CD4-positive, alpha-beta T cell treated with Interleukin-12 subunit alpha and Interleukin-12 subunit beta, for 1 hour (primary cell): ENCODE results near the gene MRPL16.
"Not testable (repeated sequence)": the region's sequence is repeated elsewhere in the genome, so short reads cannot be mapped to it uniquely, and the experiment has no call there.

ENCODE experiments used
- DNase-seq: peaks from one replicate; pipeline ENCODE4 v3.0.0-alpha.2; 2020

Gene MRPL16

DNA sequence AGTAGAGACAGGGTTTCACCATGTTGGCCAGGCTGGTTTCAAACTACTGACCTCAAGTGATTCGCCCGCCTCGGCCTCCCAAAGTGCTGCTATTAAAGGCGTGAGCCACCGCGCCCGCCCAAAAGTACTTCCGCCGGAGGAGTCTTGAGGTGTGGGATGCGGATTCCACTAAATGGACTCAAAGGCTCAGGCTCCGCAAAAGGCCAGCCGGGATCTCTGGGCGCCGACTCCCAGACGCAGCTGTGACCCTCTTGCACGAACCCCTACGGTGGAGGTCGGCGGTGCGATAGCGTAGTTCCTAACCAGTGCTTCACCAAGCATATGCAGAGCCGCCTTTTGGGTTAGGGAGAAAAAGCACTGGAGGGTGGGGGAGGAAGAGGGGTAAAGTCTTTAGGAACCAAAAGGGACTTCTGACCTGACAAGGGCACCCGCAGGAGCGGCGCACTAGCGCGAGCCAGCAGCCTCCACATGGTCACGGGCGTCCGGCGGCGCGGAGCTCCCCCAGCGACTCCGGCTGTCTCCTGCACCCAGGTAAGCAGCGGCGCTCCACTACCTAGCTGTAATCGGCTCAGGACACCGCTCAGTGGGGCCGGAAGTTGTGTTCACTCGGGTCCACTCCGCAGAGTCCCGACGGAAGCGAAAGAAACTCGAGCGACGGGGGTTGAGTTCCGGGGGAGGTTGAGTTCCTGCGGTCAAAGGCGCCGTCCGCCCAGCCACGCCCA is at the start of gene MRPL16:
MRPL16 (minus strand) TSS at position 590 of the 722 bp plus-strand sequence; CDS start at position 470, 120 bp downstream.
- peak; percentile 93 for DNase-seq

- DNase-seq = no peak
These were observed 49.1 kb upstream of the MRPL16 start for GRCh38 chr11:59859673-59860072.

GRCh38 chr11:59857439-59858434 is 47.2 kb upstream of the MRPL16 start:
- peak; percentile 42 for DNase-seq

DNA sequence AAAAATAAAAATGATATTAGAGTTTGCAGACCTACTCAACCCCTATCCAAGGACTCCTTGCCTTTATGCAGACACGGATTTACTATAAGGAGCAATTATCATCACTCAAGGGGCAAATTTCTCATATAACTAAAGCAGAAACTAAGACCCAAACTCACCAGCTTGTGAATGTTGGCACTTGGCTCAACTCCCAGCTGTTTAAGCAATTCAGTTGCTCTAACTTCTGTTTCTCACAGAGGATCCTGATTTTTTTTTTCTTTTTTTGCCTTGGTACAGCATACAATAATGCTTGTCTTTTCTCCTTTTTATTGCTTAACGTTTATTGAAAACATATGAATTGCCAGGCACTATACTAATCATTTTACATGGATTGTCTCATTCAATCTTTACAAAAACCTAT is 44.3 kb upstream of the MRPL16 start:
- DNase-seq = no peak

GRCh38 chr11:59851416-59851815 is 40.8 kb upstream of the MRPL16 start:
- not testable (repeated sequence) for DNase-seq

GRCh38 chr11:59849551-59849950 is 39.0 kb upstream of the MRPL16 start:
- DNase-seq = not testable (repeated sequence)

DNA sequence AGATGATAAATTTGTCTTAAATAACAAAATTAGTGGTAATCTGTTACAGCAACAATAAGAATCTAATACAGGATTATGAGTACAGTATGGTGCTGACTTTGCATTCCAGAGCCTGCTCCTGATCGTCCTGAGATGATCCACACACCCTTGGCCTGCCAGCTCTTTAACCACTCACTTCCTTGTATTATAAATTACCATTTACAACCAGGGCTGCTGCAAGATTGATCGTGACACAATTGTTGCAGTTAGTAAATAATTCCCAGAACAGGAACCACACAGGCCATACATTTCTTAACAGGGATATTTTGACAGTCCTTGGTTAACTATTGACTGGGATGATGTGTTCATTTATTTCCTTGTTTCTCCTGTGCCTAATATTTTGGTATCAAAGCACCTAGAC is 38.6 kb upstream of the MRPL16 start:
- no peak for DNase-seq

DNA sequence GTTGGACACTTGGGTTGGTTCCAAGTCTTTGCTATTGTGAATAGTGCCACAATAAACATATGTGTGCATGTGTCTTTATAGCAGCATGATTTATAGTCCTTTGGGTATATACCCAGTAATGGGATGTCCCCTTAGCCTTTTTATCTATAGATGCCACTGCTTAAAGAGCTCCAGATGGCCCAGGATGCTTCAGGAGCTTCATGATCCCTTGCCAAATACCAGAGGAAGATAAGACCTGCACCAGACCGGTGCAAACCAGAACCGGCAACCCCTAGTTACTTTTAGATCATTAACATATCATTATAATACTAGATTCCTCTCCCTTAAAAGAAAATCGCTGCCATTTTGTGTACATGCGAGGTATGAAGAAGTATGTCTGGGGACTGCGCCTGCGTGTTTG is 37.9 kb upstream of the MRPL16 start:
- DNase-seq = not testable (repeated sequence)

GRCh38 chr11:59847626-59848025 is 37.0 kb upstream of the MRPL16 start:
- DNase-seq = no peak

GRCh38 chr11:59846556-59846955 is 36.0 kb upstream of the MRPL16 start:
- no peak for DNase-seq

DNA sequence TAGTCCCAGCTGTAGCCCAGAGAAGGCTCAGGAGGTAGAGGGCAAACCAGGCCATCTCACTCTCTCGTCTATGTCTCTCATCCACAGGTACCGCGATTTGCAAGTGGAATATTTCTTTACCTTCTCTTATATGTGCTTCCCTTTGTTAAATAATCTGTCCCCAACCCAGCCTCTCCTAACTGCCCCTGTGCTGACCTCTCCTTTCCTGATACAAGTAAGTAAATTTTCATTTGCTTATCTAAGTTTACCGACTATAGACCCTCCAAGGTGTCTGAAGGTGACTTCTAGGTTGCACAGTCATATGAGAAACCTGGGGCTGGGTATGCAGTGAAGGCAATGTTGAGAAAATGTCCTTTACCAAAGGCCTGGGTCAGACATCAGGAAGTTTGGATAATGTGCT is 34.8 kb upstream of the MRPL16 start, which contains the start of gene CBLIF:
CBLIF (minus strand) TSS at position 101 of the 400 bp plus-strand sequence; CDS start at position 55, 46 bp downstream.
- DNase-seq = no peak

- no peak for DNase-seq
These were observed 31.7 kb upstream of the MRPL16 start for GRCh38 chr11:59842316-59842715.

DNA sequence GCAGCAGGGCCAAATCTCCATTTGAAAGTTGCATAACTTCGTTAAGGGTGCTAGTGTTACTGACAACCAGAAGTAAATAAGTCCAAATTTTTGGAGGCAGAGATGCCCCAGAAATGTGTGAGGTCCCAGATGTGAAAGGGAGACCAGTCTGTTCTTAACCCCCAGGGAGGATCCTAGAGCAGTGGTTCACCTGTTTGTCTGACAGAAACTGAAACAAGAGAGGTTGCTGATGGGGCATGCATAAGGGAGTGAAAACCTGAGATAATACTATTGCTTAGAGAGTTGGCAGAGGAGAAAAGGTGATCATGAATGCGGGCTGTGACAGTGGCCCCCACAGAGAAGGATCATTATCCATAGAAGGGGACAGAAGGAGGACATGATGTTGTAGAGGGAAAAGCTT is 30.9 kb upstream of the MRPL16 start:
- no peak for DNase-seq

GRCh38 chr11:59839615-59840014 is 29.0 kb upstream of the MRPL16 start:
- no peak for DNase-seq

DNA sequence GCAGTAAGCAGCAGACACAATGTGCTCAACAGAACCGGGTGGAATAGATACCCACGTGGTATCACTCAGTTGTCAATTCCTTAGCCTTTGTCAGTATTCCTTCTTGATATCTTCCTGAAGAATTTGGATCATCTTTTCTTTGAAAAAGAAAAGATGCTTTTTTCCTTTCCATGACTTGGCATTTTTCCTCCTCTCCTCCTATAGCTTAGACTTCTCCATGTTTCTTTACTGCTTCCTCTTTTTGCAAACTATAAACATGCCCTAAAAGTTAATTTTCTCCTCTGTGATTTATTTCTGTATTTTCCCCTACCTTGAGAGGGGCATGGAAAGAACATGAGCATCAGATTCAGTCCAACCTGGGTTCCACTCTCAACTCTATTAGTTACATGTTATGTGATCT is 23.0 kb upstream of the MRPL16 start:
- DNase-seq = no peak

DNA sequence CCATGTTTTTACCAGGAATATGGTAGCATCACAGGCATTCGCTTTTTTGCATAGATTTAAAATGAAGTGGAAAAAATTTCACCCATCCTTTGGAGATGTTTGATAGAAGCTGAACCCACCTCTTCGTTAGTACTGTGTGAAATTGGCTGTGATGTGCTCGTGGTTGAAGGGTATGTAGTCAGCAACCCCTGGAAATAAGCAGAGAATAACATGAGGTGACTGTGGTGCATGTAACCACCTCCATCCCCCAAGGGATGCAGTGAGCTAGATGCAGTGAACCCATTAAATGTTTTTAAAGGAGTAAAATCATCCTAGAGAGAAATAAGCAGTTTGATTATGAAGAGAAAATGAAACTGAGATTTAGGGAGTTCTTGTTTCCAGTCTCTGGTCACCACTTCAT is 18.8 kb upstream of the MRPL16 start:
- DNase-seq = no peak

DNA sequence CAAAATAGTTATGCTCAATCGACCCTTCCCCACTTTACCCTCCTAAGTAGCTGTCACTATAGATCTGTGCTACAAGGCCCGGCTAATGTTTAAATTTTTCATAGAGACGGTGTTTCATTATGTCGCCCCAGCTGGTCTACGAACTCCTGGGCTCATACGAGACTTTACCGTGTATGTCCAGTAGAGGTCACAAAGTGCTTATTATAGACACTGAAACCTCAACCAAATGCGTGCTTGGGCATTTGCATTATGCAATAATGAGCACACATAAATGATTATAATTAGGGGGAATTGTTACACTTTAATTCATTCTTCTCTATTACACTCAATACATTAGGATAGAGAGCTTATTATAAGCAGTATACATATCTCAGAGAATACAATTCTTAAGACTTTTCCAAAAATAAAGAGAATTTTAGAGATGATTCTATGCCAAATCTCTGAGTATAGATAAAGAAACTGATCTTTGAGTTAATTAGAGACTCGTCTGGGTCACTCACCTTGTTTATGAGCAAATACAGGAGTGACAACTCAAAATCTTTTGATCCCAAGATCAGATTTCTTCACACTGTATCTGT is 12.5 kb upstream of the MRPL16 start:
- peak; percentile 58 for DNase-seq

DNA sequence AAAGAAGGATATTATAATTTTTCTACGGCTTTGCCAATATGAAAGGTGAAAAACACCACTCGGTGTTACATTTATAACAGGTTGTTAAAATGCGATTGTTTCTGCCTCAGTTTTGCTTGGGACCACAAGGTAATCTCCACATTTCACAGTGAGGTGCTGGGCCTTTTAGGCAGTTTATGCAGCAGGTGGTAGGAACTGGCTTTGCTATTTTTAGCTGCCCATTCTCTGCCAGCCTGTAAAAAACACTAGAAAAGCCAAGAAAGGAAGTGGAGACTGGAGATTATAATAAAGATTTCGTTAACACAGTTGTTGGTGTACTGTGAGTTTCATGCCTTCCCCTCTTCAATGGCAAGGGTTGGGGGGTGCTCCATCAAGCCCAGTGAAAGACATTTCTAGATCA is 8.0 kb upstream of the MRPL16 start:
- no peak for DNase-seq

GRCh38 chr11:59816434-59816833 is 5.9 kb upstream of the MRPL16 start:
- not testable (repeated sequence) for DNase-seq

DNA sequence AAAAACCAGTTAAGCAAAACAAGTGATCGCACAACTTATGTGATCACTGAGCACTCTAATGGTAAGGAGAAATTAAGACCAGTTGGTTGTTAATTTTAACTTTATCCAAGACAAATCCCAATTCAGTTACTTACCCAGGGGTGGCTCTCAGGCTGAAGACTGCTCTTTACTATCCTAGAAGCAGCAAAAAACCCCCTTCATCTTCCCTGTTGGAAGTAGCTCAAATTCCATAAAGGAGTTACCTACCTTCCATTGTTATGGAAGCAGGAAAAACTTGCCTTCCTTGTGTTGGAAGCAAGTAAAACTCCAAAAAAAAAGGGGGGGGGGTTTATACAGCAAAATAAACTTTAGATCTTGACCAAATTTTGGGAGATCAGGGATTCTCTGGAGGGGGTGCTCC is 5.2 kb upstream of the MRPL16 start:
- DNase-seq = no peak

DNA sequence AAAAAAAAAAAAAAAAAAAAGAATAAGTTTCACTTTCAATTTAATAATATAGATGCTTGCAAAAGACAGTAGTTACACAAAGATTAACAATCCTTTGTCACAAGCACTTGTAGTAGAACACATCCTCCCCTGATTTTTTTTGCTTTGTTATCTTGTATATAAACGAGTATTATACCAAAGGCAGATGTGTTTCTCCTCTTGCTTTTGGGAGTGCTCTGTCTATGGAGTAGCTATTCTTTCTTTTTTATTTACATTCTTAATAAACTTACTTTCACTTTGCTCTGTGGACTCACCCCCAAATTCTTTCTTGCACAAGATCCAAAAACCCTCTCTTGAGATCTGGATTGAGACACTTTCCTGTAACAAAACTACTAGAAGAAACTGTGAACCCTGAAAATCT is 3.4 kb upstream of the MRPL16 start:
- no peak for DNase-seq

GRCh38 chr11:59813364-59813763 is 2.8 kb upstream of the MRPL16 start:
- DNase-seq = no peak

GRCh38 chr11:59812220-59812619 is 1.6 kb upstream of the MRPL16 start:
- no peak for DNase-seq

DNA sequence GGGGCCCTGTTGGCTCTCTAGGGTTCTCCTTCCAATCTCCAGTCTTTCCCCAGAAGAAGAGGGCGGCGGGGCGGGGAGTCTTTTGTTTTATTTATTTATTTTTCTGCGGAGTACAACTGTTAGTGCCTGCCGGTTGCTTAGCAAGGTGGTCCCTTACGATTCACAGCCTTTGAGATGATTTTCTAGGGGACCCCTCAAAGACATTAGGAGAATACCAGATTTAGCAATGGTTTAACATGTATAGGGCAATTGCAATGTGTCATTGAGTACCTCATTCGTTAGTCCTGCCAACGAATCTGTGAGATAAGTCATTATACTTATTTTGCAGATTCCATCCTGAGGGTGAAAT is 307 bp upstream of the MRPL16 start:
- DNase-seq = no peak
